Measurements from ENCODE around the gene NCK1.
"Not testable (repeated sequence)": the region's sequence is repeated elsewhere in the genome, so short reads cannot be mapped to it uniquely, and the experiment has no call there.

NCK1 gene

GRCh38 chr3:136979684-136980083 lies 117.7 kb downstream of the NCK1 start:
- Histone ChIP-seq H3K9me3 (peaks cover 4% of the 10 kb centered on the region; the same call in 1 of the 2 replicates), H3K36me3 (replicated peaks) (no peaks in the 10 kb centered on the region), H3K4me1 (no peaks in the 10 kb centered on the region), H3K4me3 (no peak overlapping the region), H3K27me3 (ENCODE audit: low read depth) (no peaks in the 10 kb centered on the region)
- no peak for DNase-seq (ENCODE audit: low spot score in 2 of 2)
- in situ Hi-C loops (cut with MboI; ENCODE audit: low sequenced_read_pairs), result no loop called here

- no peaks in the 10 kb centered on the region for H3K4me1 ChIP-seq
- H3K4me3 ChIP-seq, result no peak overlapping the region
- H3K36me3 ChIP-seq (replicated peaks), result no peaks in the 10 kb centered on the region
- in situ Hi-C loops (cut with MboI; ENCODE audit: low sequenced_read_pairs), result no loop called here
- DNase-seq (ENCODE audit: low spot score in 2 of 2), result no peak
- no peaks in the 10 kb centered on the region for H3K9me3 ChIP-seq
- H3K27me3 ChIP-seq (ENCODE audit: low read depth), result no peaks in the 10 kb centered on the region
Measured at GRCh38 chr3:136982033-136982432, 120.0 kb downstream of the NCK1 start.

- no peaks in the 10 kb centered on the region for H3K27me3 ChIP-seq (ENCODE audit: low read depth)
- no peak overlapping the region for H3K4me3 ChIP-seq
- in situ Hi-C loops (cut with MboI; ENCODE audit: low sequenced_read_pairs), result no loop called here
- DNase-seq (ENCODE audit: low spot score in 2 of 2), result no peak
- no peaks in the 10 kb centered on the region for H3K4me1 ChIP-seq
- no peaks in the 10 kb centered on the region for H3K9me3 ChIP-seq
- H3K36me3 ChIP-seq (replicated peaks), result no peaks in the 10 kb centered on the region
Measured at GRCh38 chr3:136982520-136983138, 120.6 kb downstream of the NCK1 start.

GRCh38 chr3:136984837-136985236 lies 122.8 kb downstream of the NCK1 start:
- in situ Hi-C loops (cut with MboI; ENCODE audit: low sequenced_read_pairs), result no loop called here
- DNase-seq (ENCODE audit: low spot score in 2 of 2), result no peak
- Histone ChIP-seq H3K4me1 (no peaks in the 10 kb centered on the region), H3K9me3 (no peaks in the 10 kb centered on the region), H3K4me3 (no peak overlapping the region), H3K27me3 (ENCODE audit: low read depth) (no peaks in the 10 kb centered on the region), H3K36me3 (replicated peaks) (no peaks in the 10 kb centered on the region)

- H3K27me3 ChIP-seq (ENCODE audit: low read depth); H3K4me3 ChIP-seq; H3K9me3 ChIP-seq; H3K36me3 ChIP-seq (replicated peaks); DNase-seq (ENCODE audit: low spot score in 2 of 2); in situ Hi-C loops (cut with MboI; ENCODE audit: low sequenced_read_pairs); H3K4me1 ChIP-seq: not testable (repeated sequence)
Measured at GRCh38 chr3:136987398-136987980, 125.5 kb downstream of the NCK1 start.

- no peaks in the 10 kb centered on the region for H3K4me1 ChIP-seq
- H3K9me3 ChIP-seq, result no peaks in the 10 kb centered on the region
- in situ Hi-C loops (cut with MboI; ENCODE audit: low sequenced_read_pairs), result no loop called here
- no peak overlapping the region for H3K4me3 ChIP-seq
- no peak for DNase-seq (ENCODE audit: low spot score in 2 of 2)
- no peaks in the 10 kb centered on the region for H3K36me3 ChIP-seq (replicated peaks)
- H3K27me3 ChIP-seq (ENCODE audit: low read depth), result no peaks in the 10 kb centered on the region
Measured at GRCh38 chr3:136988651-136989050, 126.6 kb downstream of the NCK1 start.

GRCh38 chr3:136989781-136990524 lies 127.9 kb downstream of the NCK1 start:
- Histone ChIP-seq H3K9me3 (no peaks in the 10 kb centered on the region), H3K27me3 (ENCODE audit: low read depth) (no peaks in the 10 kb centered on the region), H3K4me1 (no peaks in the 10 kb centered on the region), H3K36me3 (replicated peaks) (no peaks in the 10 kb centered on the region), H3K4me3 (no peak overlapping the region)
- no peak for DNase-seq (ENCODE audit: low spot score in 2 of 2)
- in situ Hi-C loops (cut with MboI; ENCODE audit: low sequenced_read_pairs), result no loop called here

- Histone ChIP-seq H3K4me1 (no peaks in the 10 kb centered on the region), H3K4me3 (no peak overlapping the region), H3K27me3 (ENCODE audit: low read depth) (no peaks in the 10 kb centered on the region), H3K9me3 (no peaks in the 10 kb centered on the region), H3K36me3 (replicated peaks) (no peaks in the 10 kb centered on the region)
- in situ Hi-C loops (cut with MboI; ENCODE audit: low sequenced_read_pairs), result no loop called here
- DNase-seq (ENCODE audit: low spot score in 2 of 2), result no peak
Measured at GRCh38 chr3:136990826-136991225, 128.8 kb downstream of the NCK1 start.

- no peaks in the 10 kb centered on the region for H3K36me3 ChIP-seq (replicated peaks)
- in situ Hi-C loops (cut with MboI; ENCODE audit: low sequenced_read_pairs), result no loop called here
- no peak for DNase-seq (ENCODE audit: low spot score in 2 of 2)
Measured at GRCh38 chr3:136992115-136992514, 130.1 kb downstream of the NCK1 start.

GRCh38 chr3:136994772-136995516 lies 132.9 kb downstream of the NCK1 start:
- in situ Hi-C loops (cut with MboI; ENCODE audit: low sequenced_read_pairs), result no loop called here
- Histone ChIP-seq H3K36me3 (replicated peaks) (no peaks in the 10 kb centered on the region), H3K27me3 (ENCODE audit: low read depth) (no peaks in the 10 kb centered on the region), H3K4me1 (no peaks in the 10 kb centered on the region), H3K4me3 (no peak overlapping the region), H3K9me3 (no peaks in the 10 kb centered on the region)
- DNase-seq (ENCODE audit: low spot score in 2 of 2), result no peak

More at GRCh38 chr3:136992115-136992514, 130.1 kb downstream of the NCK1 start:
- Histone ChIP-seq H3K9me3 (no peaks in the 10 kb centered on the region), H3K4me1 (no peaks in the 10 kb centered on the region), H3K27me3 (ENCODE audit: low read depth) (no peaks in the 10 kb centered on the region), H3K4me3 (no peak overlapping the region)

GRCh38 chr3:136995652-136996051 lies 133.6 kb downstream of the NCK1 start:
- H3K4me3 ChIP-seq, result no peak overlapping the region
- H3K4me1 ChIP-seq, result no peaks in the 10 kb centered on the region
- H3K36me3 ChIP-seq (replicated peaks), result no peaks in the 10 kb centered on the region
- no peaks in the 10 kb centered on the region for H3K27me3 ChIP-seq (ENCODE audit: low read depth)
- in situ Hi-C loops (cut with MboI; ENCODE audit: low sequenced_read_pairs), result no loop called here
- no peak for DNase-seq (ENCODE audit: low spot score in 2 of 2)
- no peaks in the 10 kb centered on the region for H3K9me3 ChIP-seq

All from HAP-1 (cell line).